H1 (cell line): ENCODE data around the gene CABLES2. TPM values are rescaled to one million over a fixed set of nuclear protein-coding genes. Genes with fewer than 3 reads are reported as not detected.

Experiments
- CTCF ChIA-PET: fragments of 300-600 bp; sonication (Branson Sonifier 250); formaldehyde crosslinking; loops from one replicate; lab custom pipeline; 2021; ENCODE audit not compliant: partially characterized antibody; lab: Charles Lee
- POLR2A ChIA-PET: fragments of 300-600 bp; sonication (Branson Sonifier 250); formaldehyde crosslinking; loops from one replicate; lab custom pipeline; 2021; ENCODE audit warnings: inconsistent platforms; ENCODE audit not compliant: partially characterized antibody; lab: Charles Lee
- DNase-seq, 2 experiments: peaks; one replicate each; pipeline versions ENCODE4 v3.0.0 to v3.0.0-alpha.2; 2010 to 2022; ENCODE audit warnings: low spot score in 2 of 2, low read depth in 1 of 2, mixed read lengths in 1 of 2
- FAIRE-seq: peaks from 2 replicates; lab custom pipeline; 2011; peaks lifted over from hg19 to GRCh38; lab: Jason Lieb, UNC
- H2AFZ ChIP-seq: 2 replicates; pipeline ENCODE4 v1.8.1; 2012; ENCODE audit warnings: low read length, inconsistent platforms
- H2AK5ac ChIP-seq: 2 replicates; pipeline ENCODE4 v1.6.1; 2013; ENCODE audit warnings: low read depth, low read length
- H2BK120ac ChIP-seq: replicated peaks from 2 replicates; pipeline ENCODE3; 2013; ENCODE audit warnings: low read depth, low read length, inconsistent platforms
- H2BK12ac ChIP-seq: 2 replicates; pipeline ENCODE4 v1.6.1; 2013; ENCODE audit warnings: low read depth, low read length
- H2BK15ac ChIP-seq: 2 replicates; pipeline ENCODE4 v1.6.1; 2013; ENCODE audit warnings: low read length
- H2BK20ac ChIP-seq: 2 replicates; pipeline ENCODE4 v1.6.1; 2013; ENCODE audit warnings: low read length
- H2BK5ac ChIP-seq: 2 replicates; pipeline ENCODE4 v1.6.1; 2013; ENCODE audit warnings: low read depth, low read length
- H3K14ac ChIP-seq: 2 replicates; pipeline ENCODE4 v1.6.1; 2013; ENCODE audit warnings: inconsistent platforms; ENCODE audit not compliant: insufficient read length
- H3K18ac ChIP-seq: 2 replicates; pipeline ENCODE4 v1.6.1; 2013; ENCODE audit warnings: low read length; ENCODE audit errors: extremely low read depth
- H3K23ac ChIP-seq: 2 replicates; pipeline ENCODE4 v1.6.1; 2013; ENCODE audit warnings: inconsistent platforms; ENCODE audit not compliant: insufficient read length
- H3K23me2 ChIP-seq: 2 replicates; pipeline ENCODE4 v1.6.1; 2013; ENCODE audit warnings: low read depth, low read length
- H3K27ac ChIP-seq: 2 replicates; pipeline ENCODE4 v1.6.1; 2011; ENCODE audit warnings: low read depth, low read length, inconsistent platforms
- H3K27me3 ChIP-seq, 4 experiments: replicated peaks in 1 of 4; 1 replicate in 1 of 4; 2 replicates in 3 of 4; pipeline versions ENCODE4 v1.6.1 to v1.8.1; 2011 to 2013; ENCODE audit warnings: low read length in 3 of 4, mild to moderate bottlenecking in 3 of 4, inconsistent platforms in 2 of 4, mixed read lengths in 2 of 4, moderate library complexity in 1 of 4; ENCODE audit not compliant: control insufficient read depth in 3 of 4, insufficient read depth in 3 of 4; ENCODE audit errors: extremely low read depth in 1 of 4
- H3K36me3 ChIP-seq, 4 experiments: 2 replicates each; pipeline versions ENCODE4 v1.6.1 to v1.8.1; 2011 to 2013; ENCODE audit warnings: mild to moderate bottlenecking in 4 of 4, low read length in 3 of 4, moderate library complexity in 2 of 4, control low read depth in 1 of 4, inconsistent platforms in 1 of 4; ENCODE audit not compliant: insufficient read depth in 4 of 4, control insufficient read depth in 2 of 4
- H3K4ac ChIP-seq: replicated peaks from 2 replicates; pipeline ENCODE3; 2013; ENCODE audit warnings: low read length, low read depth, mixed read lengths, inconsistent platforms; ENCODE audit not compliant: insufficient read length
- H3K4me1 ChIP-seq, 4 experiments: replicated peaks in 1 of 4; 1 replicate in 1 of 4; 2 replicates in 3 of 4; pipeline versions ENCODE4 v1.6.1 to v1.8.1; 2011 to 2013; ENCODE audit warnings: low read length in 3 of 4, inconsistent platforms in 2 of 4, mixed read lengths in 1 of 4; ENCODE audit not compliant: insufficient read depth in 4 of 4, control insufficient read depth in 3 of 4
- H3K4me2 ChIP-seq, 2 experiments: 2 replicates each; pipeline versions ENCODE4 v1.6.1 to v1.8.1; 2011 to 2013; ENCODE audit warnings: low read depth in 2 of 2, low read length in 2 of 2, control low read depth in 1 of 2, inconsistent platforms in 1 of 2, mild to moderate bottlenecking in 1 of 2; ENCODE audit not compliant: insufficient read depth in 1 of 2
- H3K4me3 ChIP-seq, 4 experiments: fragments of 200-600, 300-600 bp in 1 of 4; sonication (generic), shearing (Covaris generic), sonication (Bioruptor Twin) in 1 of 4; 2 replicates each; pipeline versions ENCODE4 v1.5.1 to v1.8.1; 2011 to 2016; ENCODE audit warnings: low read length in 4 of 4, low read depth in 3 of 4, control low read depth in 2 of 4, inconsistent platforms in 2 of 4, mild to moderate bottlenecking in 2 of 4, mixed read lengths in 1 of 4, moderate library complexity in 1 of 4; ENCODE audit not compliant: insufficient read depth in 2 of 4; ENCODE audit errors: extremely low read depth in 1 of 4
- H3K56ac ChIP-seq: replicated peaks from 2 replicates; pipeline ENCODE3; 2013; ENCODE audit warnings: low read depth, mild to moderate bottlenecking, mixed read lengths, low read length, inconsistent platforms; ENCODE audit not compliant: insufficient read length
- H3K79me1 ChIP-seq: 2 replicates; pipeline ENCODE4 v1.6.1; 2013; ENCODE audit warnings: low read depth, low read length, control low read depth
- H3K79me2 ChIP-seq, 2 experiments: 2 replicates each; pipeline versions ENCODE4 v1.6.1 to v1.8.1; 2012 to 2013; ENCODE audit warnings: low read length in 2 of 2, mild to moderate bottlenecking in 2 of 2, inconsistent platforms in 1 of 2; ENCODE audit not compliant: insufficient read depth in 2 of 2, control insufficient read depth in 1 of 2
- H3K9ac ChIP-seq, 4 experiments: replicated peaks in 1 of 4; 1 replicate in 1 of 4; 2 replicates in 3 of 4; pipeline versions ENCODE4 v1.6.1 to v1.8.1; 2011 to 2013; ENCODE audit warnings: low read depth in 3 of 4, low read length in 3 of 4, control low read depth in 2 of 4, mild to moderate bottlenecking in 2 of 4, moderate library complexity in 2 of 4, inconsistent platforms in 1 of 4; ENCODE audit errors: extremely low read depth in 1 of 4
- H3K9me3 ChIP-seq, 2 experiments: 2 replicates each; pipeline versions ENCODE4 v1.6.1 to v1.8.1; 2012 to 2013; ENCODE audit warnings: mild to moderate bottlenecking in 2 of 2, moderate library complexity in 2 of 2, control low read depth in 1 of 2, inconsistent platforms in 1 of 2, low read depth in 1 of 2, low read length in 1 of 2, mixed read lengths in 1 of 2; ENCODE audit not compliant: insufficient read depth in 2 of 2
- H4K20me1 ChIP-seq, 2 experiments: replicated peaks in 1 of 2; 2 replicates each; pipeline versions ENCODE3 to v1.8.1; 2011 to 2013; ENCODE audit warnings: inconsistent platforms in 2 of 2, low read length in 2 of 2, mild to moderate bottlenecking in 1 of 2; ENCODE audit not compliant: insufficient read depth in 2 of 2, control insufficient read depth in 1 of 2
- H4K5ac ChIP-seq: 2 replicates; pipeline ENCODE4 v1.6.1; 2013; ENCODE audit warnings: low read length, low read depth, mixed read lengths, inconsistent platforms; ENCODE audit not compliant: insufficient read length
- H4K8ac ChIP-seq: 2 replicates; pipeline ENCODE4 v1.8.0; 2013; ENCODE audit warnings: mild to moderate bottlenecking, moderate library complexity, low read length, inconsistent platforms; ENCODE audit not compliant: insufficient read depth; ENCODE audit errors: extremely low read depth
- H4K91ac ChIP-seq: replicated peaks from 2 replicates; pipeline ENCODE3; 2013; ENCODE audit warnings: low read length, mixed read lengths, inconsistent platforms; ENCODE audit not compliant: insufficient read length
- BACH1 ChIP-seq: IDR thresholded peaks from 2 replicates; pipeline ENCODE4 v1.6.1; 2012; ENCODE audit warnings: low read length, improper control_type of control experiment
- CHD1 ChIP-seq: IDR thresholded peaks from 2 replicates; pipeline ENCODE4 v1.6.1; 2012; ENCODE audit warnings: low read depth, low read length, improper control_type of control experiment
- CHD2 ChIP-seq: IDR thresholded peaks from 2 replicates; pipeline ENCODE4 v1.6.1; 2012; ENCODE audit warnings: low read length, improper control_type of control experiment
- CTCF ChIP-seq, 3 experiments: IDR thresholded peaks; 1 replicate in 2 of 3; 2 replicates in 1 of 3; pipeline versions ENCODE4 v1.5.1 to v1.6.1; 2011; ENCODE audit warnings: low read length in 3 of 3, mild to moderate bottlenecking in 3 of 3, inconsistent platforms in 2 of 3, low read depth in 1 of 3, moderate library complexity in 1 of 3; ENCODE audit not compliant: insufficient read depth in 1 of 3; ENCODE audit errors: control extremely low read depth in 1 of 3
- EP300 ChIP-seq, 2 experiments: IDR thresholded peaks; 1 replicate in 1 of 2; 2 replicates in 1 of 2; pipeline ENCODE4 v1.6.1; 2011 to 2012; ENCODE audit warnings: low read depth in 2 of 2, low read length in 2 of 2, mild to moderate bottlenecking in 2 of 2, borderline replicate concordance in 1 of 2, inconsistent platforms in 1 of 2, moderate library complexity in 1 of 2
- GABPA ChIP-seq: IDR thresholded peaks from 2 replicates; pipeline ENCODE4 v1.6.1; 2011; ENCODE audit warnings: mild to moderate bottlenecking, low read length, moderate library complexity, borderline replicate concordance; ENCODE audit not compliant: insufficient read depth
- HDAC6 ChIP-seq: IDR thresholded peaks from one replicate; pipeline ENCODE4 v1.7.1; 2012; ENCODE audit warnings: low read depth, mild to moderate bottlenecking, inconsistent platforms, low read length, moderate library complexity
- JUND ChIP-seq: IDR thresholded peaks from 2 replicates; pipeline ENCODE4 v1.6.1; 2011; ENCODE audit warnings: mild to moderate bottlenecking, improper control_type of control experiment, low read length
- RBBP5 ChIP-seq: IDR thresholded peaks from 2 replicates; pipeline ENCODE4 v1.7.1; 2012; ENCODE audit warnings: low read depth, mild to moderate bottlenecking, inconsistent platforms, low read length, moderate library complexity, borderline replicate concordance
- SIRT6 ChIP-seq: IDR thresholded peaks from one replicate; pipeline ENCODE4 v1.7.1; 2012; ENCODE audit warnings: low read length, inconsistent platforms
- WGBS, 2 experiments: shearing (Covaris generic) in 1 of 2; methylation state at CpG; one replicate each; pipeline versions ENCODE4 v1.1.6 to v1.1.7; 2013 to 2015; ENCODE audit warnings: low lambda C conversion rate in 2 of 2, mixed read lengths in 2 of 2, inconsistent platforms in 1 of 2, low coverage in 1 of 2, missing lambda C conversion rate in 1 of 2; ENCODE audit not compliant: insufficient replicate concordance in 2 of 2, insufficient coverage in 1 of 2, insufficient read length in 1 of 2; ENCODE audit errors: extremely low coverage in 1 of 2, missing lambda C conversion rate in 1 of 2; 5-methylcytosine and 5-hydroxymethylcytosine counted together
- polyA plus RNA-seq, 7 experiments: library from polyadenylated mRNA; depleted of rRNA in 3 of 7; stranded (reverse) in 5 of 7; unstranded in 2 of 7; fragments of >200 nt in 5 of 7; fragments of 200-250 nt in 2 of 7; gene quantifications; 1 replicate in 5 of 7; 2 replicates in 1 of 7; 4 replicates in 1 of 7; pipeline versions ENCODE4 v1.2.1 to v1.2.3, GENCODE V29; 2011 to 2013; ENCODE audit warnings: missing spikeins in 2 of 7, mixed read lengths in 2 of 7
- total RNA-seq: library from RNA; stranded (reverse); fragmentation: NEBNext Ultra II Directional; extraction: Animal tissue kit (Norgen Biotek cat#: 25700); gene quantifications from 2 replicates; pipeline ENCODE4 v1.2.1, GENCODE V29; 2021

The CABLES2 gene
- total and polyA plus RNA-seq, 2 of the 8 experiments (the other 6 are each of a cell fraction or from before 2014, with no cell fraction given): 8.0 to 8.8 TPM

- no peaks in the 10 kb centered on the region for H3K36me3 ChIP-seq
- peaks cover 3% of the 10 kb centered on the region; the same call in 1 of the 2 replicates for H3K23me2 ChIP-seq
- H3K9ac ChIP-seq: no peak overlapping the region
- no peak overlapping the region for H3K56ac ChIP-seq
- H3K27me3 ChIP-seq: no peaks in the 10 kb centered on the region
- H4K5ac ChIP-seq: no peak overlapping the region
- peaks cover 0 to 4% (median 0%) of the 10 kb centered on the region in 4 experiments; a peak in 1 of 7 replicates for H3K4me1 ChIP-seq
- no peak overlapping the region for H3K4me3 ChIP-seq
- no peak overlapping the region for H4K8ac ChIP-seq
- WGBS, 2 experiments: 81% methylated on average over 3 of the region's 18 CpGs; no CpG with 5 or more reads in 1 of the 2 experiments
- H2AFZ ChIP-seq: no peak overlapping the region
- H2BK15ac ChIP-seq: peak overlapping the region; percentile 61
- peak overlapping the region; percentile 82; the same call in 1 of the 2 replicates for H2AK5ac ChIP-seq
- no peak overlapping the region for H3K14ac ChIP-seq
- H2BK12ac ChIP-seq: 0 out of 2 replicates have a peak overlapping the region, but pooled peaks have one; percentile 50
- no peak overlapping the region for H3K23ac ChIP-seq
- no peak overlapping the region for H3K18ac ChIP-seq
- no peak overlapping the region for H2BK5ac ChIP-seq
- H3K4ac ChIP-seq: no peak overlapping the region
- H4K20me1 ChIP-seq: no peaks in the 10 kb centered on the region
- no peaks in the 10 kb centered on the region for H3K79me2 ChIP-seq
- FAIRE-seq (no peak), DNase-seq (no peak)
- H3K79me1 ChIP-seq: no peaks in the 10 kb centered on the region
- no peak overlapping the region for H2BK120ac ChIP-seq
- 0 out of 2 replicates have a peak overlapping the region, but pooled peaks have one; percentile 48 for H2BK20ac ChIP-seq
- no peak overlapping the region for H3K4me2 ChIP-seq
- peak overlapping the region; percentile 56 for H4K91ac ChIP-seq
- no peaks in the 10 kb centered on the region for H3K9me3 ChIP-seq
- ChIA-PET CTCF (interaction anchor here (1.3 kb wide), 1 partner anchor 157 kb away, joined by 3 read pairs; no protein-coding TSS in a partner anchor), POLR2A (interaction anchor here (1.1 kb wide), 1 partner anchor 29 kb away, joined by 3 read pairs; no protein-coding TSS in a partner anchor)
- no peak overlapping the region for H3K27ac ChIP-seq
- TF ChIP-seq HDAC6: no peak
- TF ChIP-seq SIRT6: no peak
- TF ChIP-seq CHD1: no peak
- no peak for TF ChIP-seq RBBP5
- TF ChIP-seq JUND: no peak
- no peak for TF ChIP-seq CHD2
- no peak for TF ChIP-seq GABPA
- TF ChIP-seq CTCF (IDR thresholded peaks at IDR 0.05; ENCODE audit: control extremely low read depth in 1 of 3, insufficient read depth in 1 of 3, low read depth in 1 of 3, low read length in 3 of 3): no peak
- no peak for TF ChIP-seq BACH1
- TF ChIP-seq EP300 (IDR thresholded peaks at IDR 0.05; ENCODE audit: borderline replicate concordance in 1 of 2, low read depth in 2 of 2, low read length in 2 of 2): no peak
These were observed 45.5 kb upstream of the CABLES2 start for GRCh38 chr20:62452475-62453095.
